Esophagus squamous epithelium (tissue), 5 donors: ENCODE data around the gene ESRRB. TPM values are rescaled to one million over a fixed set of nuclear protein-coding genes. Genes with fewer than 3 reads are reported as not detected.

Source experiments
- DNase-seq: peaks from one replicate; lab custom pipeline; 2025; lab: John Stamatoyannopoulos, UW
- H3K27ac ChIP-seq, 4 donors: fragments of 200-600 bp; sonication (generic); one replicate each; pipeline ENCODE4 v1.5.1; 2016 to 2019; ENCODE audit warnings: mild to moderate bottlenecking in 1 of 4
- H3K27me3 ChIP-seq, 4 donors: fragments of 200-600 bp; sonication (generic); 1 replicate in 3 of 4; 2 replicates in 1 of 4; pipeline versions ENCODE4 v1.5.1 to v1.6.0; 2017 to 2021; ENCODE audit warnings: antibody characterized with exemption in 1 of 4
- H3K36me3 ChIP-seq, 3 donors: fragments of 200-600 bp; sonication (generic); one replicate each; pipeline ENCODE4 v1.5.1; 2016 to 2019
- H3K4me1 ChIP-seq, 3 donors: fragments of 200-600 bp; sonication (generic); one replicate each; pipeline ENCODE4 v1.5.1; 2017 to 2019
- H3K4me3 ChIP-seq, 4 donors: fragments of 200-600 bp; sonication (generic); 1 replicate in 3 of 4; 2 replicates in 1 of 4; pipeline ENCODE4 v1.5.1; 2016 to 2019; ENCODE audit warnings: mild to moderate bottlenecking in 2 of 4, moderate library complexity in 1 of 4
- H3K9me3 ChIP-seq, 3 donors: fragments of 200-600 bp; sonication (generic); one replicate each; pipeline ENCODE4 v1.5.1; 2016 to 2019
- POLR2A ChIP-seq, 4 donors: fragments of 450-650 bp; IDR thresholded peaks; one replicate each; pipeline ENCODE4 v1.6.1; 2017; ENCODE audit warnings: antibody characterized with exemption in 4 of 4, mild to moderate bottlenecking in 4 of 4, moderate library complexity in 3 of 4
- WGBS, 2 donors: methylation state at CpG; one replicate each; pipeline ENCODE4 v1.1.5; 2018; 5-methylcytosine and 5-hydroxymethylcytosine counted together
- intact Hi-C: fragments of 100-400 bp; cut with DNase I; formaldehyde crosslinking; loops from one replicate; pipeline ENCODE4 v1.15.0; 2022
- total RNA-seq, 4 donors: library from RNA; depleted of rRNA; stranded (reverse); fragments of >200 nt; gene quantifications; one replicate each; pipeline ENCODE4 v1.1.0, GENCODE V29; 2016
- TF ChIP-seq, protein P1 (sequence below), 6 experiments: fragments of 450-650 bp in 4 of 6; fragments of 200-600 bp in 2 of 6; sonication (generic) in 2 of 6; IDR thresholded peaks; one replicate each; pipeline ENCODE4 v1.5.1; 2016 to 2019; ENCODE audit warnings: antibody characterized with exemption in 6 of 6, mild to moderate bottlenecking in 4 of 6, moderate library complexity in 4 of 6
- donor health status: DM: yes; HTN: yes; CAD: no.

The ESRRB gene
- total RNA-seq, 4 donors from 2014 or later: not detected

- Histone ChIP-seq H3K36me3 (no peaks in the 10 kb centered on the region), H3K9me3 (no peaks in the 10 kb centered on the region), H3K4me3 (no peak overlapping the region), H3K4me1 (no peaks in the 10 kb centered on the region), H3K27me3 (no peaks in the 10 kb centered on the region), H3K27ac (no peak overlapping the region)
- TF ChIP-seq, protein P1, sequence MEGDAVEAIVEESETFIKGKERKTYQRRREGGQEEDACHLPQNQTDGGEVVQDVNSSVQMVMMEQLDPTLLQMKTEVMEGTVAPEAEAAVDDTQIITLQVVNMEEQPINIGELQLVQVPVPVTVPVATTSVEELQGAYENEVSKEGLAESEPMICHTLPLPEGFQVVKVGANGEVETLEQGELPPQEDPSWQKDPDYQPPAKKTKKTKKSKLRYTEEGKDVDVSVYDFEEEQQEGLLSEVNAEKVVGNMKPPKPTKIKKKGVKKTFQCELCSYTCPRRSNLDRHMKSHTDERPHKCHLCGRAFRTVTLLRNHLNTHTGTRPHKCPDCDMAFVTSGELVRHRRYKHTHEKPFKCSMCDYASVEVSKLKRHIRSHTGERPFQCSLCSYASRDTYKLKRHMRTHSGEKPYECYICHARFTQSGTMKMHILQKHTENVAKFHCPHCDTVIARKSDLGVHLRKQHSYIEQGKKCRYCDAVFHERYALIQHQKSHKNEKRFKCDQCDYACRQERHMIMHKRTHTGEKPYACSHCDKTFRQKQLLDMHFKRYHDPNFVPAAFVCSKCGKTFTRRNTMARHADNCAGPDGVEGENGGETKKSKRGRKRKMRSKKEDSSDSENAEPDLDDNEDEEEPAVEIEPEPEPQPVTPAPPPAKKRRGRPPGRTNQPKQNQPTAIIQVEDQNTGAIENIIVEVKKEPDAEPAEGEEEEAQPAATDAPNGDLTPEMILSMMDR (IDR thresholded peaks at IDR 0.05): no peak
- TF ChIP-seq POLR2A (IDR thresholded peaks at IDR 0.05): no peak
- no peak for DNase-seq
- intact Hi-C loops: loop anchor here (10.0 kb wide), 1 partner anchor 187 kb away; no protein-coding TSS in a partner anchor
- WGBS, 2 donors: 61 to 69% methylated on average over 4 of the region's 5 CpGs
Measured at GRCh38 chr14:76457841-76458240, 81.9 kb downstream of the ESRRB start.

DNA sequence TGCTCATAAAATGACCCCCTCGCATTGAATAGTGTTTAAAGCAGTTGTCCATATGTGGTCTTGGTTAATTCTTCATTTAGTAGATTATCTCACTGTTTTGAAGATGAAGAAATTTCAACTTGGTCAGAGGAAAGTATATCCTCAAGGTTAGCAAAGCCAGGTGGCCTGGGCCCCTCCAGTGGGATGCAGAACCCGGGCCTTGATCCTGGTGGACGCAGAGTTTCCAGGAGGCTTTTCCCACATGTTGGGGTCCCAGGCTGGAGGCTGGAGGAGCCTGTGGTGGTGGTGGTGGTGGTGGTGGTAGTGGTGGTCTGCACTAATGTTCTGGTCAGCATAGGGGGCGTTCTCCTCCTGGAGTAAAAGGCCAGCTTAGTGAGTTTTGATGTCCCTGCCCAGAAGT lies 85.9 kb downstream of the ESRRB start:
- Histone ChIP-seq H3K9me3 (no peaks in the 10 kb centered on the region), H3K4me3 (no peak overlapping the region), H3K4me1 (no peaks in the 10 kb centered on the region), H3K27me3 (no peaks in the 10 kb centered on the region), H3K36me3 (no peaks in the 10 kb centered on the region), H3K27ac (no peak overlapping the region)
- intact Hi-C loops: no loop called here
- no peak for TF ChIP-seq POLR2A (IDR thresholded peaks at IDR 0.05)
- TF ChIP-seq, protein P1 (IDR thresholded peaks at IDR 0.05): no peak
- WGBS, 2 donors: 84 to 100% methylated on average over 3 of the region's 4 CpGs
- DNase-seq: no peak

- Histone ChIP-seq H3K27ac (no peak overlapping the region), H3K4me1 (no peaks in the 10 kb centered on the region), H3K4me3 (no peak overlapping the region), H3K36me3 (no peaks in the 10 kb centered on the region), H3K27me3 (no peaks in the 10 kb centered on the region), H3K9me3 (no peaks in the 10 kb centered on the region)
- TF ChIP-seq, protein P1 (IDR thresholded peaks at IDR 0.05): no peak
- no peak for TF ChIP-seq POLR2A (IDR thresholded peaks at IDR 0.05)
- intact Hi-C loops: no loop called here
- no peak for DNase-seq
- WGBS, 2 donors: 100% methylated on average over 1 to 2 of the region's 11 CpGs
Measured at GRCh38 chr14:76462330-76462729, 86.4 kb downstream of the ESRRB start.

- Histone ChIP-seq H3K4me1 (no peaks in the 10 kb centered on the region), H3K36me3 (no peaks in the 10 kb centered on the region), H3K27ac (no peak overlapping the region), H3K27me3 (no peaks in the 10 kb centered on the region), H3K4me3 (no peak overlapping the region), H3K9me3 (no peaks in the 10 kb centered on the region)
- intact Hi-C loops: no loop called here
- 65 to 67% methylated on average over 4 of the region's 4 CpGs for WGBS, 2 donors
- no peak for TF ChIP-seq POLR2A (IDR thresholded peaks at IDR 0.05)
- TF ChIP-seq, protein P1 (IDR thresholded peaks at IDR 0.05): no peak
- DNase-seq: no peak
Measured at GRCh38 chr14:76463105-76463504, 87.2 kb downstream of the ESRRB start.

DNA sequence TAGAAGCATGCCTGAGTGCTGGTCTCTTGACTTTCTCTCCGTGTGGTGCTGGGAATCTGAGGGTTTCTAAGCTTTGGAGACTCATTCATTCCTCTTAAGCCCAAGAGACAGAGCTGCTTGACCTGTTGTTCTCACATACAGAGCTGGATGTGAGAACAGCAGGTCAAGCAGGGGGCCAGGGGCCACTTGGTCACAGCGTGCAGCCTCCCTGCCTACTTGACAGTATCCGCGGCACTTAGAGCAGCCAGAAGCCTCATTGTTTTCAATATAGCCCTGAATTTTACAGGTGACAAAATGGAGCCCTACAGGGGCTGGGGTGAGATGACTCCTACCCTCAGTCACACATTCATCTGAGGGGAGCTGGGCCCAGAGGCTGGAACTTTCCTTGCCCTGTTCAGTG lies 88.9 kb downstream of the ESRRB start:
- TF ChIP-seq, protein P1 (IDR thresholded peaks at IDR 0.05): no peak
- TF ChIP-seq POLR2A (IDR thresholded peaks at IDR 0.05): no peak
- intact Hi-C loops: no loop called here
- Histone ChIP-seq H3K4me1 (no peaks in the 10 kb centered on the region), H3K27me3 (no peaks in the 10 kb centered on the region), H3K4me3 (no peak overlapping the region), H3K27ac (no peak overlapping the region), H3K36me3 (no peaks in the 10 kb centered on the region), H3K9me3 (no peaks in the 10 kb centered on the region)
- DNase-seq: no peak
- WGBS, 2 donors: 62% methylated on average over 3 of the region's 4 CpGs; no CpG with 5 or more reads in 1 of the 2 donors
